EH (cell line): Measurements from ENCODE around the gene BHLHE23.
"Not testable (repeated sequence)": the region's sequence is repeated elsewhere in the genome, so short reads cannot be mapped to it uniquely, and the experiment has no call there.

Experiments
- DNase-seq: peaks from one replicate; pipeline ENCODE4 v3.0.0-alpha.2; 2015; ENCODE audit warnings: low read depth

The BHLHE23 gene

DNA sequence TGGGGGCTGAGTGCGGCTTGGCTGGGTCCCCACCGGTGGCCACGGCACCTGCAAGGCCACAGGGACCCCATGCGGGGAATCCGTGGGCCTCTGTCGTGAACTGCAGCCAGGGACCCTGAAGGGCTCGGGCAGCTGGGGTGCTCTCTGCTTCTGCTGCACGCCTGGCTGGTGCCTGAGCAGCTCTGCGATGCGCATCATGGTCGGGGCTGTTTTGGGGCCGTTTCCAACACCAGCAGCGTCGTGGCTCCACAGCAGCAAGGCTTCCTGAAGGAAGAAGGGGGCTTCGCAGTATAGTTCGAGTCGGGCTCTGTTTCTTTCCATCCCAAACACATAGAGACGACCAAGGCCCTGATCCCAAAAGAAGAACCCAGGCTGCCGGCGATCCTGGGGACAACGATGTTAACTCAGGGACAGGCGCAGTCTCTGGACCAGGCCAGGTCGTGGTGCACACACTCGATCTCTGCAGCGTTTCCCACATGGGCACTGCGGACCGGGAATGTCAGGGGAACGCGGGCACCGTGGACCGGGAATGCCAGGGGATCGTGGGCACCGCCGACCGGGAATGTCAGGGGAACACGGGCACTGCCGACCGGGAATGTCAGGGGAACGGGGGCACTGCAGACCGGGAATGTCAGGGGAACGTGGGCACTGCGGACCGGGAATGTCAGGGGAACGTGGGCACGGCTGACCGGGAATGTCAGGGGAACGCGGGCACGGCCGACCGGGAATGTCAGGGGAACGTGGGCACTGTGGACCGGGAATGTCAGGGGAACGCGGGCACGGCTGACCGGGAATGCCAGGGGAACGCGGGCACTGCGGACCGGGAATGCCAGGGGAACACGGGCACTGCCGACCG lies 36.8 kb upstream of the BHLHE23 start:
- DNase-seq, result no peak

DNA sequence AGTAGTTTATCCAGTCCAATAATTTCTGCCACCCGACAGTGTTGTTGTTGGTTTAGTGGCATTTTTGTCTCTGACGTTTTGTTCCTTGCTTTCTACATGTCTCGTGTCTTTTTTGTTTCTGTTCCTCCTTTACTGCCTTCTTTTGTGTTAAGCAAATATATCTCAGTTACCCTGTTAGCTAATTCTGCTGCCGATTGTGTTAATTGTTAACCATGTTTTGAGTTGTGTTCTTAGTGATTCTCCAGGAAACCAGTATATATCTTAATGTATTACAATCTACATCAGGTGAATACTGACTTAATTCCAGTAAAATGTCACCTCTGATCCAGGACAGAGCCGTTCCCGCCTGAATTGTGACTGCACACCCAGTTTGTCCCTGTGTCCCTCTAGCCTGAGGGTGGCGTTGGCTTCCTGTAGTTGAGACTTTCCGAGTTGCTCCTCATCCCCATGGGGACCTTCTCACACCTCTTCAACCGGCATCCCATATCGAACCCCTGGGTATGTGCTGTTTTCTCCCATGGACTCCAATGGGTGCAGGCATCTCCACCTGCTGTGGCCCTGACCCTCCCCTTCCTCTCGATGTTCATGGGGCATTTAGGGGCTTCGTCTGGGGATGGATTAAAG lies 35.8 kb upstream of the BHLHE23 start:
- no peak for DNase-seq

DNA sequence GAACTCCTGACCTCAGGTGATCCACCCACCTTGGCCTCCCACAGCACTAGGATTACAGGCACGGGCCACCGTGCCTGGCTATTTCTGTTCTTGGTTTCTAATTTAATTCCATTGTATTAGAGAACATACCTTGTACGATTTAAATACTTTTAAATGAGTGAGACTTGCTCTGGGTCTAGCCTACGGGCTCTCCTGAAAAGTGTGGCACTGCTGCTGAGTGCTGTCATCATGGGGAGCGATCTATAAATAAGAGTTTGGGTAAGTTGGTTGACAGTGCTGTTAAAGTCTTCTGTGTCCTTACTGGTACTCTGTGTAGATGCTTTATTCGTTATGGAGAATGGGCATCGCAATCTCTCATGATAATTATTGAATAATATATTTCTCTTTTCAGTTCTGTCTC lies 35.0 kb upstream of the BHLHE23 start:
- no peak for DNase-seq

DNA sequence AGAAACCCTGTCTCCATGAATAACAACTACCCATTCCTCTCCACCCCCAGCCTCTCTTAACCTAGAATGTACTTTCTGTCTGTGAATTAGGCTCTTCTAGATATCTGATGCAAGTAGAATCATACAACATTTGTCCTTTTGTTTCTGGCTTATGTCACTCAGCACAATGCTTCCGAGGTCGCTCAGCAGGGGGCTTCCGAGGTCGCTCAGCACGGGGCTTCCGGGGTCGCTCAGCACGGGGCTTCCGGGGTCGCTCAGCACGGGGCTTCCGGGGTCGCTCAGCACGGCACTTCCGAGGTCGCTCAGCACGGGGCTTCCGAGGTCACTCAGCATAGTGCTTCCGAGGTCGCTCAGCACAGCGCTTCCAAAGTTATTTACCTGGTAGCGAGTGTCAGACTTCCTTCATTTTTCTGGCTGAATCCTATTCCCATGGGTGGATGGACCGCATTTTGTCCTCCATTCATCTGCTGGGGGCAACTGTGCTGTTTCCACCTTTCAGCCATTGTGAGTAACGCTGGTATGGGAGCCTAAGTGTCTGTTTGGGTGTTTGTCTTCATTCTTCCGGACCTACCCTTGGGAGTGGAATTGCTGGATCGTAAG lies 31.0 kb upstream of the BHLHE23 start:
- no peak for DNase-seq

DNA sequence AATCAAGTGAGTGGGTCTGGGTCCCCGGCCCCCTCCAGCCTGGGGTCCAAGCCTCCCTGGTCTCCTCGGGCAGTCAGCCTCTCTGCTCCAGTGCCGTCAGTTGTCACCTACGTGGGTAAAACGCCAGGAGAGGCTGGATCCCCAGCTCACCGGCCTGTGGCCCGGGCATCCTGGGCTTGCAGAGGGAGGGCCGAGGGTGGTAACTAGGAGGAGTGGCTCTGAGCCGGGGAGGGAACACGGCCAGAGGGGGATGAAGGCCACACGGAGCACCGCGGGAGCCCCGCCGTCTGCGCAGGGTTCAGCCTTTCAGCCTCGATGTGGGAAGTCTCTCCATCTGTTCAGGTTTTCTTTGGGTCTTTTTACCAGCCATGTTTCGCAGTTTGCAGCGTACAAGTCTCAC lies 29.5 kb upstream of the BHLHE23 start:
- DNase-seq, result no peak

DNA sequence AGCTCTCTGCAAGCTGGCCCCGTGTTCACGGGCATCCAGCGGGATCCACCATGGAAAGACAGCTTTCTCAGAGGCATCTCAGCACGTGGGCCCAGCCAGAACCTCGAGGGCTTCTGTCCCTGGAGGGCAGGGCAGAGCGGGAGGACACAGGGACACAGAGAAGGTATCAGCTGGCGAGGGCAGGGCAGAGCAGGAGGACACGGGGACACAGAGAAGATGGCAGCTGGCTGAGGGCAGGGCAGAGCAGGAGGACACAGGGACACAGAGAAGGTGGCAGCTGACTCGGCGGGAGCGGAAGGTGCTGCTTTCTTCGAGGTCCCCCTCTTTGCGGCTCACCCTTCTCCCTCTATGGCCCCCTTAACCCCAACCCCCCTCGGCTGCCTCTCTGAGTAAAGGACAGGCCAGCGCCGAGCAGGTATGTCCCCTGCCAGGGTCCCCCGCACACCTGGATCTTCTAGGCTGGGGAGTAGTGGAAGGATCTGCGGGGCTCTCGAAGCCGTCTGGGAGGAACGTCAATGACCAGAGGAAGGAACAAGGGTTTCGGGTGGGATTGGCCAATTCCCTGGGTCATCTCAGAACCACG lies 28.9 kb upstream of the BHLHE23 start:
- no peak for DNase-seq

DNA sequence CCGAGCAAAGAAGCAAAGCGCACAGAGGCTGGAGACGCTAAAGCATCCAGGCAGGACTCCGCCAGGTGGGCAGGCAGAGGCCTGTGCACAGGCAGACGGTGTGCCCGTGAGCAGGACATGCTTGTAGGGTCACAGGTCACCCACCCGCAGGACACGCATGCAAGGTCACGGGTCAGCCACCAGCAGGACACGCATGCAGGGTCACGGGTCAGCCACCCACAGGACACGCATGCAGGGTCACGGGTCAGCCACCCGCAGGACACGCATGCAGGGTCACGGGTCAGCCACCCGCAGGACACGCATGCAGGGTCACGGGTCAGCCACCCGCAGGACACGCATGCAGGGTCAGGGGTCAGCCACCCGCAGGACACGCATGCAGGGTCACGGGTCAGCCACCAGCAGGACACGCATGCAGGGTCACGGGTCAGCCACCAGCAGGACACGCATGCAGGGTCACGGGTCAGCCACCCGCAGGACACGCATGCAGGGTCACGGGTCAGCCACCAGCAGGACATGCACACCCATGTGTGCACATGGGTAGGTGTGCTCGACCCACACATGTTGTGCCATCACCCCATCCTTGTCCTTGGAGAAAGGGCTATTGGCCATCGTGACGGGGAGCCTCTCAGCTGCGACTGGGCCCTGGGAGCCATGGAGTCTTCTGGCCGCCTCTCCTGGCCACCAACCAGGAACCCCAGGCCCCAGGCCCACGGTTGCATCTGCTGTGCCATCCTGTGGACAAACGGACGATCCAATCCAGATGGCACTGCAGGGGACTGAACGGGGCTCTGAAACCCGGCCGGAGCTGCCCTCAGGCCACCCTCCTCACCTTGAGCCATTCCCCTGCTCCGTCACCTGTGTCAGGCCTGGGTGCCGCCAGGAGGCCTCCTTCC lies 28.2 kb upstream of the BHLHE23 start:
- not testable (repeated sequence) for DNase-seq

DNA sequence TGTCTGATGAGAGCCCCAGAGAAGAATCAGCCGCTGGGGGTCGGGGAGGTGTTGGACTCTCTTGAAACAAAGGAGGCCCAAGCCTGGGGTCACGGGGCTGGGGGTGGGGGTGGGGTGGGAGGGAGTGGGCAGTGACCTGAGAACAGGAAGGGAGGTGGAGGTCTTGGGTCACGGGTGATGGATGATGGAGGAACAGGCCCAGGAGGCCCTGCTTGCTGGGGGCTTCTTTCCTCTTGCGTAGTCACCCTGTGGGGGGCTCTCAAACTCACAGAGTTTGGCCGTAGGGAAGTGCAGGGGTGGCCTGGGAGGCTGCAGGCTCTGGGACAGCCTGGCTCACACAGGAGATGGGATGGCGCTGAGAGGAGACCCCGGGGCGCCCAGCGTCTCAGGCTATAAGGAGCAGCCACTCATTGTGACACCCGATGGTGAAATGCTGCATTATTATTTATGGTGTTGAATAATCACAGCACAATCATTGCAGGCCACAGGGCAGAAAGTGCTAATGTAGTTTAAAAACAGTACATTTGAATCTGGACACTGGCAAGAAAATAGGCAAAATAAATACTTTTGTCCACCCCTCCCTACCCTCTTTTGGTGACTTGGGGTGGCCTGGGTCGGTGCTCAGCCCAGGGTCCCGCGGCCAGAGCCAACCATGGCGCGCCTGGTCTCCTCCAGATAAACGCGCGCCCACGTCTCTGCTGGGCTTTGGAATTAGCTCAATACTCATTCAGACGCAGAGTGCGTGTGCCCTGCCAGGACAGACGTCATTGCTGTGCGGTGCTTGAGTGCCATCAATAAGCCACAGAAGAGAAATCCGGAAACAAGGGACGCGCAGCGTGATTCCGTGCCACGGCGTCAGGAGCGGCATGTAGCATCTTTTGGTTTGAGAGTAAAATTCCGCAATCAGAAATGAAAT lies 27.3 kb upstream of the BHLHE23 start:
- no peak for DNase-seq

DNA sequence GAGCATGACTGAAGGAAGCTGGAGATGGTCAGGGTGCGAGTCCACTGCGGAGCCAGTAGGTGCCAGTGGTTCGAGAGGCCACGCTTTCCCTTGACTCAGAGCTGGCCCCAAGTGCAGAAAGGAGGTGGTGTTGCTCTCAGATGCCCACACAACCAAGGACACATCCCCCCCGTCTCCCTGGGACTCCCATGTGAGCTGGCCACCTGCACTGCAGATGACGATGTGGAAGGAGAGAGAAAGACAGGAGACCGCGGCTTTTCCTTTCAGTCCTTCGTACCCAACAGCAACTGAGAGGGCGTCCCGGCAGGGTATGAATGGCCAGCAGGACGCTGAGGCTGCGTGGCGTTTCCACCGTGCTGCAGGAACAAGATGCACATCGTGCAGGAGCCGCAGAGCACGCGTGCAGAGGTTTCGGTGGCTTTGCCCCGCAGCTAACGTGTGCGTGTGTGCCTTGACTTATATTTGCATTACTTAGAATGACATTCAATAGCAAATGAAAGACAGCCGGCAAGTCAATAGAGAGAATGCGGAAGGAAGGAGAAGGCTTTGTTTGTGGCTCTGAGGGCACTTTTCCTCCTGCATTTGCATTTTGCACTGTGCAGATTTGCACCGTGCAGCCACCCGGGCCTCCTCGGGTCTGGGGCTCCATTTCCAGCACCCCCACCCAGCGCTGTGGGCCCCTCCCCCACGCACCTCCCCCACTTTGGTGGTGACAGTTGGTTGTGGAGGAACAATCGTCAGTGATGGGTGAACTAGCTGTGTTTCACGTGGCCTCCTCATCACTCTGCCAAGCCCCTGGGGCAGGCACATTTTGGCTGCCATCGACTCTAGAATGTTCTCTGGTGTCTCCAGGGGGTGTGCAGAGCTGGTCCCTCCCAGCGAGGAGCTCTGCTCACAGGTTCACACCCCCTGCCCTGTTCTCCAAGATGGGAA lies 26.4 kb upstream of the BHLHE23 start:
- no peak for DNase-seq

DNA sequence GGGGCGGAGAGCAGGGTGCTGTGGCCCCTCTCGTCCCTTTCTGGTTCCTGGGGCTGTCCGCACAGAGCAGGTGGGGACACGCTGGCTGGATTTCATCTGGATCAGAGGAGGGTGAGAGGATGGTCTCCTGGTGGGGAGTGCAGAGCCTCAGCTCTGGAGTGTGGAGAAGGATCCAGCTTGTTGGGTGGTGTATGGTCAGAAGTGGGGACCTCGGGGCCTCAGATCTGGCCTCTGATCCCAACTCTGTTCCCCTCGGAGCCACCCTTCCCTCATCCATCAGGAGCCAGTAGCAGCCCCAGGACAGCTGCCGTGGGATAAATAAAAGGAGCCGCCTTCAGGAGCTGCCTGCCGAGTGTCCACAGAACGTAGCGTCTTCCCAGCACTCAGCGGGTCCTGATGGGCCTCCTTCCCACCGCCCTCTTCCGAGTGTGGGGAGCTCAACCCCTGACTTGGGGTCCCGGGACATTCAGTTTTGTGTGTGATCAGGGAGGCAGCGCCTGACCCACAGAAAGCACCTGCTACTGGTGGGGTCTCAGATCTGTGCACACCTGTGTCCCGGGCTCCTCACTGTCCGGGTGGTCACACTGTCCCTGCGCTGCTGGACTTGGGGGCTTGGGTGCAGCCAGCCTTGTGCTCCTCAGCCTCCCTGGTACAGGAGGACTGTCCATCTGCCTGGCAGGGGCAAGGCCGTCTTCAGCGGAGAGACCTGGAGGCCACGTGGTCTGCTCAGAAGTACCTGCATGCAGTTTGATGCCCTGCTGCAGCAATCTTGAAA lies 25.4 kb upstream of the BHLHE23 start:
- no peak for DNase-seq

DNA sequence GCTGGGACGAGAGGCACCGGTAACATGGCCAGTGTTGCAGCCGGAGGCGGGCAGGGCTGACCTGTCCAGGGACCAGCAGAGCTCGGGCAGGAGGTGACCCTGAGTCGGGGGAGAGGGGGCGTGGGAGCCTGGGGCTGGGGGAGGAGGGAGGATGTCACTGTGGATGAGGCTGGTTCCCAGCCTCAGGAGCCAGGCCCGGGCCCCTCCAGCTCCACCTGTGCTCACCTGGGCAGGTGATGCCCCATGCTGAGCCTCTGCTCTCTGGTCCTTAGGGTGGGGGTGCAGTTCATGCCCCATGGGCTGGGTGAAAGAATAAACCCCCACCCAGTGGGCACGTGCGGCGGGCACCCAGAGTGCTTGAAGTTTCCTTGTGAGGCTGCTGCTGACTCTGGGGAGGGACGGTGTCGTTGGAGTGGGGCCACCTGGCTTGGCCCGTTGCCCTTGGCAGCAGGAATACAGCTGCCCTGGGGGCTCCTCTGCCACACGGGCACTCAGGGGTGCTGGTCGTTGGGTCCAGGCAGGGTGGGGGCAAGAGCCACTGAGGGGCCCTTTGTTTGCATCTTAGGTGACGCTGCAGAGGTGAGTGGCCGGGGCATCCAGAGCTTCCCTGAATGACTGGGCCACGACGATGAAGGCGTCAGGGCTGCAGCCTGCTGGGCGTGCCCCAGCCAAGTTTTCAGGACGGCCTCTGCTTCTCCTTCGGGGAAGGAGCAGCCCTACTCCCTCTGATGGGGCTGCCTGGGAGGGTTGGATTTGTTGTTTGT lies 24.7 kb upstream of the BHLHE23 start:
- DNase-seq, result no peak

DNA sequence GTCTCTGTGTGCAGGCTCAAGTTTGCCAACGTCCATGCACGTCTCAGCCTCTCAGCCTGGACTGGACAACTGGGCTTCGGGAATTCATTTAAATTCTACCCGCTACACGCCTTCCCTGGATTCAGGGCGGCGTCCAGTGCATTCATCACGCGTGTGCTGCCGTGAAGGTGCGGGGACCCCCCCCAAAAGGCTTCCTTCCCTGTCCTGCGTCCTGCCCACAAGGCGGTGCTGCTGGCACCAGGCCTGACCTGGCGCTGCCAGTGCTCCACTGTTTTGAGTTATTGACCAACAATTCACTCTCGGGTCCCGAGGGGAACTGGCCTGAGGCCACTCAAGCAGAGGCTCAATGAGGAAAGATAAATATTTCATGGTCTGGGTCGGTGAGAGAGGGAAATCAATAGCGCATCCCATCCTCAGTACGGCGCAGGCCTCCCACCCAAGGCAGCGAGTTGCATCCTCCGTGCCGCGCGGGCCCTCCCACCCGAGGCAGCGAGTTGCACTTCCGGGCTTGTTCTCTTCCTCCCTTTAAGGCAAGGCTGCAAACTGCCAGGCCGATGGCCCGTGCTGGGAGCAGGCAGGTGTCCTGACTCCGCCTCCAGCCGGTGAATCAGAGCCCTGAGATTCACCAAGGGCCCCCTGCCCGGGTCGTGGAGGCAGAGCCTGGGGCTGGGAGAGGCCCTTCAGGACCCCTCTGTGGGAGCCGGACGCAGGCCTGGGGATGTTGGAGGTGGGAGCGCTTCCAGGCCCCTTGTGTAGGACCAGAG lies 22.8 kb upstream of the BHLHE23 start:
- no peak for DNase-seq

DNA sequence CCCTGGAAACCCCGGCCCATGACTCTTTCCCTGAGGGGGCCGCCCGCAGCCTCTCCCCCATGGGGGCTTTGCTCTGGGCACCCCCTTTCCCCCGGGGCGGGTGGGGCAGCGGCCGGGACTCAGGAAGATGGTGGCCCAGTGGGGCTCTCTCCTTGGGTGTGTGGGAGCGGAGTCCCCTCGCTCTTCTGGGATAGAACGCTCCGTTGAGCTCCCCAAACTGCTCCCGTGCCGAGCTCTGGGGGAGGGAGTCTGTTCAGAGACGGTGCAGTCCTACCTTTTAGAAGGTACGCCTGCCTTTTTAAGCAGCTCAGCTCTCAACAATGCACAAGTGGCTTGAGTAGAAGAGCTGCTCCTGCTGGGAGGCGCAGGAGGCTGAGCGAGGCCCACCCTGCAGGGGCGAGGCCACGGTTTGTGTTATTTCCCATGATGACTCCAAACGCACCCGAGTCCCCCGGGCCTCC lies 21.7 kb upstream of the BHLHE23 start:
- no peak for DNase-seq

DNA sequence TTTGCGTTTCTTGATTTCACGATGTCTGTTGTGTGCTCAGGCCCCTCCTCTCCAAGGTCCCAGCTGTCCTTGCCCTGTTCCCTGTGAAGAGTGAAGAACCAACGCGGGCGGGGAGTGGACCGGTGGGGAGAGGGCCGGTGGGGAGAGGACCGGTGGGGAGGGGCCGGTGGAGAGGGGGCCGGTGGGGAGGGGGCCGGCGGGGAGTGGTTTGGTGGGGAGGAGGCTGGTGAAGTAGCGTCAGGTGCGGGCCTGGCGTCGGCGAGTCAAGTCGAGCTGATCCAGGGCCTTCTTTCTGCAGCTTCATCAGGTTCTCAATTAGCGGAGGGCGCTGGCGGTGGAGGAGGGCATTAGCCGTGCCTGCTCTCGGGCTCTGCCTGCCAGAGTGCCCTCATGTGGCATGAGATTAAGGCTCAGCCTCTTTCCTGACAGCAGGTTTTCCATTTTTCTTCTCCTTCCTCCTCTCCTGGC lies 21.2 kb upstream of the BHLHE23 start:
- DNase-seq, result no peak

DNA sequence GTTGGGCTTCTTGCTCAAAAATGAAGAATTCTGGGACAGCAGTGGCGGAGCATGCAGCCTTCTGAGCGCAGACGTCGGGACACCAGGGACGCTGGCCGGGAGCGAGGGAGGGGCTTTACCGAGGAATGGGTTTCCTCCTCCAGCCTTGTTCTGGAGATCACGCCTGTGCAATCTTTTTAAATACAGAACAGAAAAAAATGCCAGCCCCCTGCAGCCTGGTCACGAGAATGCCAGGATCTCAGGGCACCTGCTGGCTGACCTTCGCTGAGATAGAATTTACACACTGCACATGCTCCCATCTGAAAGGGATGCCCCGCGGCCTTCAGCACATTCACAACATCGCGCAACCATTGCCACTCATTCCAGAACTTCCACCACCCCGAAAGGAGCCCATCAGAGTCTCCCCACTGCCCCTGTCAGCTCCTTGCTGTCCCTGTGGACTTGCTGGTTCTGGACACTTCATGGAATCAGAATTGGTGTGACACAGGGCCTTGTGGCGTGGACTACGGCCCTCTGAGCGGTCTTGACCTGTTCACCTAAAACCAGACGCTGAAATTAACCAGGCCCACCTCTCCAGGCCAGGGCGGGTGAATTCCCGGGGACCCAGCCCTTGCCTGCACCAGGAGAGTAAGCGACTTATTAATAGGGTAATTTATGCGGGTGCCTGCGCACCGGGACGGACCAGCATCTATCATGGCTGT lies 20.6 kb upstream of the BHLHE23 start:
- no peak for DNase-seq

DNA sequence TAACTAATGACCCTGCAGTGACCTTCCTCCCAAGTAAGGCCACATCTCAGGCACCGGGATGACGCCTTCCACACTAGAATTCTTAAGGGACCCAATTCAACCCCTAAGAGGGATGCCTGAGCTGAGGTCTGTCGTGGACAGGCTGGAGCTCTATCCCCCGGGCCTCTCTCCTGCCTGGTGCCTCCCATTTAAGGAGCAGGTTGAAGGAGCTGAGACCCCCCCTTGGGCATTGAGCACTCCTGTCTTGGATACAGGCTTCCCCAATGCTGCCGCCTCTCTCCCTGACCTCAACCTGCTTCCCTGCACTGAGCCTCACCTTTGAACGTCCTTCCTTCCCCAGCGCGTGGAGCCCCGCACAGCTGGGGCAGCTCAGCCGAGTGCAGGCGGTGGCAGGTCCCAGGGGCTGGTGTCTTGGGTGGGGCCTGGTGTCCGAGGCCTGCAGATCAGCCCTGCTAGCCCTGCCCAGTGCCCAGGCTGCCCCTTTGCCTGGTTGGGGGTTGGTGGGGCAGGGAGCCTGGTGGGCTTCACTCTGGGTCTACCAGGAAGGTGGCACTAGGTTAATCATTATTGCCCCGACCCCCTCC lies 19.9 kb upstream of the BHLHE23 start:
- no peak for DNase-seq
